Measurements from ENCODE around the gene TTC3. TPM values are rescaled to one million over a fixed set of nuclear protein-coding genes. Genes with fewer than 3 reads are reported as not detected.
"Not testable (repeated sequence)": the region's sequence is repeated elsewhere in the genome, so short reads cannot be mapped to it uniquely, and the experiment has no call there.

TTC3 gene
- polyA plus RNA-seq, 1 donor: 107 TPM

DNA sequence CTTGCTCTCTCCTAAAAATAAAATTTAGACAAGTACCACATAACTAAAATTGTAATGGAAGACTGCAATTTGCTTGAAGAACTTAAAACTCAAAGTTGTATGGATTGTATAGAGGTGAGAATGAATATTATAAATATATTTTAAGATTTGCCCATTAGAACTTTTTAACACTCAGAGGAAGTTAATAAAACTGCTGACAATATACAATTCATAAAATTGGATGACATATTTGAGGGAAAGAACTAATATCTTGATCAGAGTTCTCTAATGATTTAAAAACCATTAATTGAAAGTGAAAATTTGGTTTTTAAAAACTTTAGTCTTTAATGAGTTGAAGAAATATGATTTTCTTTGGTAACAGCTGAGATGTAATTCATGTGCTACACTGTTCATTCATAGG lies 20.9 kb downstream of the TTC3 start:
- DNase-seq: no peak

DNA sequence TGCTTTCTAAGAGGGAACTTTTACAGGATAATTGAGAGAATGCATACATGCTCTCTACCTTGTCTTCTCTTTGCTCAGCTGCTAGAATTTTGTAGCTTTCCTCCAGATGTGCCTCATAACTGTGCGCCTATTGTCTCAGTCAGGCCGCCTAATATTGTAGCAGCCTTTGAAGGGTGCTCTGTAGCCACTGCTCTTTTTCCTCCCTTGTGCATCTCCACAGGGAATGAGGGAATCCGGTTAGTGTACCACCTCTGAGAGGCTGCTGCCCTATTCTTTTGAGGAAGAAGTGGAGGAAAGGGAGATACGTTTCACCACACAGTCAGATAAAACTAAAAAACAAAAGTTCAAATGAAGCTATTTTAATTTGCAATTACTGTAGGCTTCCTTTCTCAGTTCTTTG lies 22.8 kb downstream of the TTC3 start:
- DNase-seq: no peak

DNA sequence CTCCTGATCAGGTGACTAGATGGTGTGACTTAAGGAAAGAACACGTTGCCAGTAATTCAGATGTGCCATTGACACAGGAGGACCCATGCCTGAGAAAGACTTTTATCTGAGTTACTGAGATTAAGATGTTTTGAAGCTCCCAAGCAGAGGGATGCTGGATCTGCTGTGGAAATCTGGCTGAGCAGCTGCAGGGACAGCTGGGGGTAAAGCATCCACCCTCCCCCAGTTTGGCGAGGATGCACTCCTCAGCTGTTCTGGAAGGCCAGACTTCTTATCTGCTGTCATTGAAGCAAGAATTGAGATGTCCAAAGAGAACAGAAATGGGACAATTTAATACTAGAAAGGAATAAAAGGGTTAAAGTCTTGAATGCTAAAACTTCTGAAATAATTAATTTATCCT lies 25.7 kb downstream of the TTC3 start:
- DNase-seq: no peak

DNA sequence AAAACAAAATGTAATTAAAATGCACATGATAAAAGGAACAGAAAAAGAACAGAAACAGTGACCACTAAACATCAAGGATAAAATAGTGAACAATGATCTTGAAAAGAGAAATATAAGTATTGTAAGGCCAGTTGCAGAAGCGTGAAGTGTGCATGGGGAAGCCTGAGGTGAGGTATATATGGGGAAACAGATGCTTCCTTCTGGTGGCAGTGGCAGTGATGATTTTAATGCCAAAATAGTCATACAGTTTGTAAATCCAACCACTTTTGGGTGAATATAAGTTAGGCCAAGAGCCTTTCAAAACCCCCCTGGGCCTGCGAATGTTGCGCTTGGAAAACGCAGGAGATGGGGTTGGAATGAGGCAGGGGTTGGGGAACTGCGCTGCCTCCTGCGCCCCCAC lies 27.3 kb downstream of the TTC3 start:
- no peak for DNase-seq

DNA sequence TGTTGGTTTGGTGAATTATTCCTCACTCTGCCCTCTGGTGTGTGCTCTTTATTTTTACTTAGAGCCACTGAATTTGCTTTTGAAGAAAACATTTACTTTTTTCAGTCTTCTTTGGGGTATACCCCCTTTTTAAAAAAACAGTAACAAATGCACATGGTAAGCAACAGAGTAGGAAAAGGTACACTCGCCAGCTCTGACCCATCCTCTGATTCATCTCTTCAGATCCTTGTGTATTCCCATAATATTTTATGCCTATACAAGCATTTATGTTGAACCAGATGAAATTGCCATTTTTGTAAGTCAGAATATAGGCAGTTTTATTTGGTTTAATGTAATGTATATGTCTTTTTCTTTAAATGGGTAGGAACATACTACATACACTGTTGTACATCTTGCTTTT lies 28.3 kb downstream of the TTC3 start:
- no peak for DNase-seq

DNA sequence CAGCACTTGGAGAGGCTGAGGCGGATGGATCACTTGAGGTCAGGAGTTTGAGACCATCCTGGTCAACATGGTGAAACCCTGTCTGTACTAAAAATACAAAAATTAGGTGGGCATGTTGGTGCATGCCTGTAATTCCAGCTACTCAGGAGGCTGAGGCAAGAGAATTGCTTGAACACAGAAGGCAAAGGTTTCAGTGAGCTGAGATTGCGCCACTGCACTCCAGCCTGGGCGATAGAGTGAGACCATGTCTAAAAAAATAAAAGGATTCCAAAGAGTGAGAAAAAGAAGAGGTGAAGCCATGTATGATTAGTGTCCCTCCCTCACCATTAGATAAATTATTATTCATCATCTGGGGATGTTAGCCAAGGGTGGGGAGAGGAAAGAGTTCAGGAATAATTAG lies 29.7 kb downstream of the TTC3 start:
- not testable (repeated sequence) for DNase-seq

DNA sequence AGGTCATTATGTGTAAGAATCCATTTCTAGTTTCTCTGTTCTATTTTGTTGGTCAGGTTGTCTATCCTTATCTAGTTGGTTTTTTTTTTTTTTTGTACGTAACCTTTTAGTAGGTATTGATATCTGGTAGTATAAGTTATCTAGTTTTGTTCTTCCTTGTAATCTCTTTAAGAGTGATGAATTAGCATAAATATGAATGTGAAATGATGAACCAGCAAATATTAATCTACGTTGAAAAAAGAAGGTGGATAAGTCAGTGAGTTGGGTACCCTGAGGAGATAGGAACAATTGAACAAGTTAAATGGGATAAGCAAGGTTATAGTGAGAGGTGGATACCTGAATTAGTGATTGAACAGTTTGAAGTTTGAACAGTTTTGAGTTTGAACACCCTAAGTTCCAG lies 33.9 kb downstream of the TTC3 start:
- no peak for DNase-seq

DNA sequence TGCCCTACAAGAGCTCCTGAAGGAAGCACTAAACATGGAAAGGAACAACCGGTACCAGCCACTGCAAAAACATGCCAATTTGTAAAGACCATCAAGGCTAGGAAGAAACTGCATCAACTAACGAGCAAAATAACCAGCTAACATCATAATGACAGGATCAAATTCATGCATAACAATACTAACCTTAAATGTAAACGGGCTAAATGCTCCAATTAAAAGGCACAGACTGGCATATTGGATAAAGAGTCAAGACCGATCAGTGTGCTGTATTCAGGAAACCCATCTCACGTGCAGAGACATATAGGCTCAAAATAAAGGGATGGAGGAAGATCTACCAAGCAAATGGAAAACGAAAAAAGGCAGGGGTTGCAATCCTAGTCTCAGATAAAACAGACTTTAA lies 38.0 kb downstream of the TTC3 start:
- DNase-seq: not testable (repeated sequence)

DNA sequence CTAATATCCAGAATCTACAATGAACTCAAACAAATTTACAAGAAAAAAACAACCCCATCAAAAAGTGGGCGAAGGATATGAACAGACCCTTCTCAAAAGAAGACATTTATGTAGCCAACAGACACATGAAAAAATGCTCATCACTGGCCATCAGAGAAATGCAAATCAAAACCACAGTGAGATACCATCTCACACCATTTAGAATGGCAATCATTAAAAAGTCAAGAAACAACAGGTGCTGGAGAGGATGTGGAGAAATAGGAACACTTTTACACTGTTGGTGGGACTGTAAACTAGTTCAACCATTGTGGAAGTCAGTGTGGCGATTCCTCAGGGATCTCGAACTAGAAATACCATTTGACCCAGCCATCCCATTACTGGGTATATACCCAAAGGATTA lies 41.2 kb downstream of the TTC3 start:
- DNase-seq: not testable (repeated sequence)

DNA sequence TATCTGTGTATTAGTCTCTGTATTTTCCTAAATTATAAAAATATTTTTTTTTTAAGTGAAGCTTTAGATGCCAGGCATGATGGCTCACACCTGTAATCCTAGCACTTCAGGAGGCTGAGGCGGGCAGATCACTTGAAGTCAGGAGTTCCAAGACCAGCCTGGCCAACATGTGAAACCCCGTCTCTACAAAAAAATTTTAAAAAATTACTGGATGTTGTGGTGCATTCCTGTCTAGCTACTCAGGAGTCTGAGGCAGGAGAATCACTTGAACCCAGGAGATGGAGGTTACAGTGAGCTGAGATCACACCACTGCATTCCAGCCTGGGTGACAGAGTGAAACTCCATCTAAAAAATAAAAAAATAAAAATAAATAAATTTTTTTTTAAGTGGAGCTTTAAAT lies 43.4 kb downstream of the TTC3 start:
- not testable (repeated sequence) for DNase-seq

DNA sequence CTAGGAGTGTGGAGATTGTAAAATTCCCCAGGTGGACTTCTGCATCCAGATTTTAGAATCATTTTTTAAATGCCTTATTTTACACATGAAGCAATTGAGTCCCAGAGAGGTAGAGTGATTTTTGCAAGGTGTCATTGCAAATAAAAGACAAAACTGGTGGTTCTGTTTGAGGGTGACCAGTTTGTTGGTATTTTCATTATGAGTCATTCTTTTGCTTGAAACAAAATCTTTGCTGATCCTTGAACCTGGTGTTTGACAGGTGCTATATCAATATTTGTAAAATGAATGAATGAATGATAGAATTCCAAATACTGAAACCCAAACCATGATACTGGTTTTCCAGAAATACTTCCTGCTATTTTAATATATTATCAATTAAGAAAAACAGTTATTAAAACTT lies 44.1 kb downstream of the TTC3 start:
- DNase-seq: no peak

DNA sequence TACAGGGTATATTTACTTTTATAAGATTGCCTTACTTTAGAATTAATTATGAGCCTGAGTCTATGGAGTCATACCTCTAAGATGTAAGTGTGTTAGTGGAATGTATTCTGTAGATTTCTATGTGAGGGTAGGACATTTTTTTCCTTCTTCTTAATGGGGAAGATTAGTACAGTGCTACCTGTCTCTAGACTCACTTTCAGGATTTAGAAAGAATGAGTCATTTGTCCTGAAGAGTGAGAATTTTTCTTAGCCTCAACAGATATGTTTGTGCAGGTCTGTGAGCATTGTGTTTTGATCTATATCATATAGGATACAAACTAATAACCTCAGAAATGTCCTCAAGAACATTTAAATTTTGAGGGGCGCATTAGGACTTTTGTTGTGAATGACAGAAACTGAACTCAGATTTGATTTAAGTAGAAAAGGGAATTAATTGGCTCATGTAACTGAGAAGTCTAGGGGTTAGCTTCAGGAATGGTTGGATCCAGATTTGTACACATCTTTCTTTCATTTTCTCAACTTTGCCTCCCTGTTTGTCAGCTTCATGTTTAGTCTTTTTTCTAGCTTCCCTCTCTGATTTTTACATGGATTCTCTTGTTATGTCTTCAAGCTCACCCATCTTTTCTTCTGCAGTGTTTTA lies 45.3 kb downstream of the TTC3 start:
- no peak for DNase-seq

DNA sequence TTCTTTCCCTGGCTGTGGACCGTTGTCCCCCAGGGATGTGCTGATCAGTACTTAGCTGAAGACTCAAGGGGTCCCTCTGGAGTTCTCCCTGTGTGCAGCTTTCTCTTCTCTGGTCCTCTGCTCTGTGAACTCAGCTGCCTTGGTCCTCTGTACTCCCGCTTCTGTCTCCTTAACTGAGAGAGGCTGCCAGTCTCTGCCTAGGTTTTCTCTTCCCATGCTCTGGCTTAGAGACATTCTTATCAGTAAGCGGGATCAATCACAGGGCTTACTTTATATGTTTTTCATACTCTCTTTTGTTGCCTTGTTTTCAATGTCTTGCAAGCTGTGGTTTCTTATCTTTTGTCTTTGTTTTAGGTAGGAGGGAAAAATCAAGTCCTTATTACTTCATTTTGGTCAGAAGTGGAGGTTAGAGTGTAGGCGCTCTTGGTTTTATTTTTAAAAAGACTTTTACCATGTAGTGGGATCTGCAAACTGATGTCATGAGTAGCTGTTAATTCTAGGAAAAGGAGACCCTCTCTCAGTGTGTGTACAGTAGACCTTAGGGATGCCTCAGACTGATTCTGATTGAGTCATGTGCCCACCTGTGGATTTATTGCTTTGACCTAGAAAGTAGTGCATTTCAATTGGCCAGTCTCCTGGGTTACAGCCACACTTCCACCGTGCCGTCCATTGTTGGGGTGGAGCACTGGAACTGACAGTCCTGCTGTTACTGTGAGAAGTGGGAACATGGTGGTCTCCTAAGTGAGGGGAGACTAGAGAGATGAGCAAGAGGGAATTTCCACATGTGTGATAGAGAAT lies 46.6 kb downstream of the TTC3 start:
- DNase-seq: no peak

DNA sequence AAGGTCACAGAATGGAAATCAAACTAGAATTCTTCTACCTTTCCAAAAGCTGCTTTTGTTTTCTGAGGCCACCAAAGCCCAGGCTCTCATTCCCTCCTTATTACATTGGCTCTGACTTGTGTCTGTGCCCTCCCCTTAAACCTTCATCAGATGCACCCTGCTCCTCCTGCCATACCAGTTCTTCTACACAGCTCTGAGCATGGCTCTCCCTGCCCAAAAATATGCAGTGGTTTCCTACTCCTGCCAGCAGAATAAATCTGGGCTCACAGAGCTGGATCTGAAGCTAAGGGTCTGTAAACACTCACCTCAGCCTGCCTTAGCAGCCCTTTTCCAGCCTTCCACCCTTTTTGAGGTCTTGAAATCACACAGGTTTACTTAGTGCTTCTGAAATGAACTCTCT lies 55.0 kb downstream of the TTC3 start:
- DNase-seq: no peak

DNA sequence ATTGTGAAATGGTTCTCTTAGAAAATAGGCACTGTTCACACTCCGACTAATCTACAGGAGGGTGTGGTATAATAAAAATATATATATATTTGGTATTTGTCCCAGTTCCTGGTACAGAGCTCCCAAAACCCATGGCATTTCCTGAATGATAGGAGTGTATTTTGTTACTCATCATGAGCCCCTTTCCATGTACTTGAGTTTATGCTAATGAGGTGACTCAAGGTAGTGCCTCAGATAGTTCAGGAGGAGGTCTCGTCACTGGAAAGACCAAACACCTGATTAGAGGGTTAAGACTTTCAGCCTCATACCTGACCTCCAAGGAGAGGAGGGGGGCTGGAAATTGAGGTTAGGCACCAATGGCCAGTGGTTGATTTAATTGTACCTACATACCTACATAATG lies 57.9 kb downstream of the TTC3 start:
- no peak for DNase-seq

DNA sequence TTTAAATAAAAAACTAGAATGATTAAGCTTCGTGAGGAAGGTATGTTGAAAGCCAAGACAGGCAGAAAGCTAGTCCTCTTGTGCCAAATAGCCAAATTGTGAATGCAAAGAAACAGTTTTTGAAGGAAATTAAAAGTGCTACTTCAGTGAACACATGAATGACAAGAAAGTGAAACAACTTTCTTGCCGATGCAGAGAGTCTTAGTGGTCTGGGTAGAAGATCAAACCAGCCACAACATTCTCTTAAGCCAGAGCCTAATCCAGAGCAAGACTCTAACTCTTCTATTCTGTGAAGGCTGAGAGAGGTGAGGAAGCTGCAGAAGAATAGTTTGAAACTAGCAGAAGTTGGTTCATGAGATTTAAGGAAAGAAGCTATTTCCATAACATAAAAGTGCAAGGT lies 63.2 kb downstream of the TTC3 start:
- DNase-seq: no peak

DNA sequence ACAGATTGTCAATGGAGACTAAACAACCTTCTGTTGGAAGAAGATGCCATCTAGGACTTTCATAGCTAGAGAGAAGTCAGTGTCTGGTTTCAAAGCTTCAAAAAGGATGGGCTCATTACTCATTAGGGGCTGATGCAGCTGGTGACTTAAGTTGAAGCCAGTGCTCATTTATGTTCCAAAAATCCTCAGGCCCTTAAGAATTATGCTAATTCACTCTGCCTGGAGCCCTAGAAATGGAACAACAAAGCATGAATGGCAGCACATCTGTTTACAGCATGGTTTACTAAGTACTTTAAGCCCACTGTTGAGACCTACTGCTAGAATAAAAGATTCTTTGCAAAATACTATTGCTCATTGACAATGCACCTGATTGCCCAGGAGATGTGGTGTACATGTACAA lies 63.7 kb downstream of the TTC3 start:
- DNase-seq: no peak

DNA sequence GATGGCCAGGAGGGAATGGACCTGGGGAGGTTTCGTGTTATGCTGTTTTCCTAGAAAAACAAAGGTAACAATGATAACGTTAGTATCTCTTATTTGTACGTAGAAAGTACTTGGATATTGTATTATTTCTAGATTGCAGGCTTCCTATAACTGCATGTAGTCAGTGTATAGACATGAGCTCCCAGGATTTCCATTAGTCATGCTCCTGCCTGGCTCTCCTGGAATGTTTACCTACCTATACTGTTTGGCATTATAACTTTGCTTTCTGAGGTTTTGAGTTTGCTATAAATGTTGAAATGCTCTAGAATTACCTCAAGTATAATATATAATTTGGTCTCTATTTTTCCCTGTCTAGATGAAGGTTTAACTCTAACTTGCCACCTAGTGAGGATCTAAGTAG lies 66.1 kb downstream of the TTC3 start:
- DNase-seq: no peak

DNA sequence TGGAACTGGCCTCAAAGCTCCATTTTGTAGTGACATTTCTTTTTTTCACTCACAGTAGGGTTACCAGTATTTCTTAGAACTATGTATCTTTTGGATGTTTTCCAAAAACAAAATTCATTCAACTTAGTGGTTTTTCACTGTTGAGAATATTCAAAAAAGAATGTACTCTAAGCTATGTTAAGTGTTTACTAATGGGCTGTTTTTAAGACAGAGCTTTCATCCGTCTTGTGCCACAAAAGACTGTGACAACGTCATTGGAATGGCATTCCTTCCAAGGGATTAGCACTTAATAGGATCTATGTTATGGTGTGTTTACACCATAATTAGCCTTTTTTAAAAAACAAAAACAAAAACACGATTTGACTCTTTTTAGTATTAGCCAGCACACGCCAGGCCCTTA lies 66.8 kb downstream of the TTC3 start:
- no peak for DNase-seq

DNA sequence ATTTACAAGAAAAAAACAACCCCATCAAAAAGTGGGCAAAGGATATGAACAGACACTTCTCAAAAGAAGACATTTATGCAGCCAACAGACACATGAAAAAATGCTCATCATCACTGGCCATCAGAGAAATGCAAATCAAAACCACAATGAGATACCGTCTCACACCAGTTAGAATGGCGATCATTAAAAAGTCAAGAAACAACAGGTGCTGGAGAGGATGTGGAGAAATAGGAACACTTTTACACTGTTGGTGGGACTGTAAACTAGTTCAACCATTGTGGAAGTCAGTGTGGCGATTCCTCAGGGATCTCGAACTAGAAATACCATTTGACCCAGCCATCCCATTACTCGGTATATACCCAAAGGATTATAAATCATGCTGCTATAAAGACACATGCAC lies 70.3 kb downstream of the TTC3 start:
- not testable (repeated sequence) for DNase-seq

DNA sequence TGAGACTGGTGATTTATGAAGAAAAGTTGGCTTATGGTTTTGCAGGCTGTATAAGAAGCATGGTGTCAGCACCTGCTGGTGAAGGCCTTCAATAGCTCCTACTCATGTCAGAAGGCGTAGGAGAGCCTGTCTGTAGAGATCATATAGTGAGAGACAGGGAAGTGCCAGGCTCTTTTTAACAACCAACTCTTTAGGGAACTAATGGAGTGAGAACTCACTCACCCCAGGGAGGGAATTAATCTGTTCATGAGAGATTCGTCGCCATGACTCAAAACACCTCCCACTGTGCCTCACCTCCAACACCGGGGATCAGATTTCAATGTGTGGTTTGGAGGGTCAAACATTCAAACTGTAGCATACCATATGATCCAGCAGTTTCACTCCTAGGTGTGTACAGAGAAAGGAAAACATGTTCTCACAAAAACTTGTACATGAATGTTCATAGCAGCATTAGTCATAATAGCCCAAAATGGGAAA lies 72.6 kb downstream of the TTC3 start:
- no peak for DNase-seq

DNA sequence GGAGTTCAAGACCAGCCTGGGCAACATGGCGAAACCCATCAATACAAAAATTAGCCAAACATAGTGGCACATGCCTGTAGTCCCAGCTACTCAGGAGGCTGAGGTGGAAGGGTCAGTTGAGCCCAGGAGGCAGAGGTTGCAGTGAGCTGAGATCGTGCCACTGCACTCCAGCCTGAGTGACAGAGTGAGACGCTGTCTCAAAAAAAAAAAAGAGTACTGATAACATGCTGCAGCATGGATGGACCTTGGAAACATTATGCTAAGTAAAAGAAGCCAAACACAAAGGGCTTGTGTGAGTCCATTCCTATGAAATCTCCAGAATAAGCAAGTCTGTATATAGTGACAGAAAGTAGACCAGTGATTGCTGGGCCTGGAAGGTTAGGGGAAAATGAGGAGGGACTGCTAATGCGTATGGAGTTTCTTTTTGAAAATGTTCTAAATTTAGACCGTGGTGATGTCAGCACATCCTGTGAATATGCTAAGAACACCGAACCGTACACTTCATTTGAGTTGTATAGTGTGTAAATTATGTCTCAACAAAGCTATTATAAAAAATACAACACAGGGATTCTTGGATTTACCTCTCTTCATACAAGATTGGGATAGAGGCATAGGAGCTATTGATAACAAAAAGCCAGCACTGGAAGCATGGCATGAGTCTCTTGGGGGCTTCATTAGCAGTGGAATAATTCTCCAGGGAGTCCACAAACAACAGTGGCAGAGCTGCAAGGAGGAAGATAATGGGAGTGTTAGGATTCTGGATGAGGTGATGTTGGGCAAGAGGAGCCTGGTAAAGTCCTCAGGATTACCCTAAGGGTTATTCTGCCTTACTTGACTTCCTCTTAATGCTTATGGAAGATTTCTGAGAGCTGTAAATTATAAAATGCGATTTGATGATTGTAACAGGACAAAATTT lies 73.5 kb downstream of the TTC3 start:
- DNase-seq: no peak

DNA sequence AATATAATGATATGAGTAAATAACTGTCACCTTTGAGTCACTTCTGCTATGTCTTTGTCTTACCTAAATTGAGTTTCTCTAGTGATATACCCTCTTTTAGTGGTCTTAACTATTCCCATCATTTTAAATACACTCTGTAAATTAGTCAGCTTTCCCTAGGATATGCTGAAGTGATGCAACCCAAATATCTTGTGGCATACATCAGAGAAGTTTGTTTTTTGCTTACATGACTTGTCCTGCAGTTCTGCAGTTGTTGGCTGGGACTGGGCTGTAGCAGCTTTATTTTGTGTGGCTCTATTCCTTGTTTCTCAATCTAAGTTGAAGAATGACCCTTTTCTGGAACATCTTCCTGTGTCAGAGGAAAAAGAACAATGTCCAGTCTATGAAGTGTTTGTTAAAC lies 76.4 kb downstream of the TTC3 start:
- DNase-seq: no peak
